Activated T-helper 1 cell treated with Interleukin-2 at 50 U/mL for 16 hours (primary cell): ENCODE data around the gene TCP11L2.
"Not testable (repeated sequence)": the region's sequence is repeated elsewhere in the genome, so short reads cannot be mapped to it uniquely, and the experiment has no call there.

ENCODE experiments used
- DNase-seq: peaks from one replicate; pipeline ENCODE4 v3.0.0-alpha.2; 2020; ENCODE audit warnings: low read depth

Gene TCP11L2

DNA sequence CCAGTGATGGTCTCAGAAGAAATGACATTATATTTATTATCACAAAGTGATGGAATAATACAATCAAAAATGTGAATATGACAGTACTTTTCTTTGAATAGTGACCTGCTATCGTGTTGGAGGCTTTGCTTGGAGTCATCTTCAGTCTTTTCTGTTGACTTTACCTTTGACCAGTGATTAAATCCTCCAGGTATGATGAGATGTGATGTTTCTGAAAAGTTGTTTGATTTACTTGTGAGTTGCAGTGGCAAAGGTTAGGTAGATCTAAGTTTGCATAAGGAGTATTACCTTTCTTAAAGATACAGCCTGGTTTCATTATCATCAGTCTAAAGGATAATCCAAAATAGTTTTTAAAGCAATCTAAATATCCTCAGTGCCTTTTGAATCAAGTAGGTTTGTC, 4.6 kb downstream of the TCP11L2 start:
- no peak for DNase-seq

DNA sequence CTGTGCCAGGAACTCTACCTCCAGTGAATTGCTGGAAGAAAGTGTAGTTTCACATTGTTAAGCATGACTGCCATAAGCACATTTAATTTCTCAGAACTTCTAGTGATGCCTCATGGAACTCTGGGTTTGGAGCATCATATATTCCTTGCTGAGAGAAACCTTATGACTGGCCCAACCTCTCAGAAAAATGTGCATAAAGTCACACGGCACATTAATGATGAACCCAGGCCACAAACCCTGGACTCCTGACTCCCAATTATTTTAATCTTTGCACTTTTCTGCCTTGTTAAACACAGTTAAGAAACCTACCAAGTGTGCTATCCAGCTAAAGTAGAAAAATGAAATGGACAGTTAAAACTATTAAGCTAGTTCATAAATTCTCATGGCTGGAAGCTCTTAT, 5.6 kb downstream of the TCP11L2 start:
- DNase-seq = no peak

DNA sequence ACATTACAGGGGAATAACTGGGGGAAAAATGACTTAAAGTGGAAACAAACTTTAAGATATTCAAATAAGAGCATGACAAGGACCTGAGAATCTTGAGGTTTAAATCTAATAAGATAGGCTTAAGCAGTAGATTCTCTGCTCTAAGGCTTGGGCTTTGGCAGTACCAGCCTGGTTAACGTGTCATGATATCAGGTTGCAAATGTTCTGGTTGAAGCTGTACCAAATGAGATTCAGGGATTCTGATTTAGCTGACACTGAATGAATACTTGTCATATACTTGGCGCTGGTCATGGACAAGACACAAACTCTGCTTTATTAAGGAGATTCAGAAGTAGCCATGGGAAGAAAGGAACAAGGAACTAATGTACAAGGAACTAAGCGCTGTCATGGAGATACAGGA, 6.1 kb downstream of the TCP11L2 start:
- no peak for DNase-seq

DNA sequence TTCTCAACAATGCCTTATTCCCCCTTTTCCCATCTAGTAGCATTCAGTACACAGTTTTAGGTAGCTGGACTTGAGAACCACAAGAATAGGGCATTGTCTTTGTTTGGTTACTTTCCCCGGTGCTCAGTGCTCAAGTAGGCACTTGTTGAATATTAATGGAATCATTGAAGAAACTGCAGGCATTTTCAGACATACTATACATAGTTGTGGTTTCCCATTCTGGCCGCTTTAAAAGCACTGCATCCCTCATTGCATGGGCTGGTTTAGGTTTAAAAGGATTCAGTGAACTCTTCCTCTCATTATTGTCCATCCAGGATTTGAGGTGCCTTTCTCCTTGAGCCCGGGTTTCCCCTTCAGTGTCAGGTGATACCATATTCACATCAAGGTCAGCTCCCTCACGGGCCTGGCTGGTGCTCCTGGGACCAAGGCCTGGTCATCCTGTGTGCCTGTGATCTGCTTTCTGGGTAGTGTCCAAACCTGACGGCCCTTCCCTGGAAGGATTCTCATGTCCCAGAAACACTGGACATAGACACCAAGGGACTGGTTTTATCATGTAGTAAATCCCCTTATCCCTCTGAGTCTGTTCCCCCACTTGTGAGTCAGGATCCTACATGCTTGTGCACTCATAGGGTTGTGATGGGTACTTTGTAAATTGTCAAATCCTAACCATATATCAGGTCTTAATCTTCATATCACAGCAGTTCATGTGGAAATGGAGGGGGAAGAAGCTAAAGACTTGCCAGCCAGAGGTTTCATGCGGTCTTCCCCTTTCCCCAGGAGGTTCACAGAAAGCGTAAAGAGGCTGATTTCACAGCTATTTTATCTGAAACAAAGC, 7.4 kb downstream of the TCP11L2 start:
- DNase-seq = no peak

DNA sequence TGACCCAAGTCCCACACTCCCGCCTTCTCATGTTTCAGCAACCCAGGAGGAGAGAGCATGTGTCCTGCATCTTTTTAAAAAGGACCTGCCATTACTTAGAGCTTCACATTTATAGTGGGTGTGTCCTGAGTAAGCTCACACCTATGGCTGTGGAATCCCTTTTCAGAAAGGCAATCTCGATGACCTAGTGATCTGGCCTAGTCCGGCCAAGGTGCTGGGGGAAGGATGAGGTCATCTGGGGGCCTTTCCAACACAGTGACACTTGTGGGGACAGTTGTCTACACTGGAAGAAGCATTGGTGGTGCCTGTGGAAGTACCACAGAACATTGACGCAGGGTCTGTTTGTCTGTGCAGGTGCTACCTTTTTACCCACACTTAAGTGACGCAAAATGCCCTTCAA, 8.2 kb downstream of the TCP11L2 start:
- DNase-seq = no peak

DNA sequence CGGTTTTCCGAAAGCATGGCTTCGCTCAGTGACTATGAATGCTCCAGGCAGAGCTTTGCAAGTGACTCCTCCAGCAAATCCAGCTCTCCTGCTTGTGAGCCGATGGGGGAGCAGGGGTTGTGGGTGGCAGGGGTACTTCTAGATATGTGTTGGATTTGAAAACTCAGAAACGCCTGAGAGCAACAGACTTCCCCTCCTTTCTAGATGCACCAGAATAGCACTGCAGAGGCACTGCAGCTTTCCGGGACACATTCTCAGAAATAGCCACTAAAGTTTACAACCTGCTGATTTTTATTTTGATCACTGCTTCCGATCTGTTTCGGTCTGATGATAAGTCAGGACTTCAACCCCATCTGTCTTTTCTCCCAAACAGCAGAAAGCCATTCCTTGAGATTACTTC, 8.6 kb downstream of the TCP11L2 start:
- DNase-seq = no peak

DNA sequence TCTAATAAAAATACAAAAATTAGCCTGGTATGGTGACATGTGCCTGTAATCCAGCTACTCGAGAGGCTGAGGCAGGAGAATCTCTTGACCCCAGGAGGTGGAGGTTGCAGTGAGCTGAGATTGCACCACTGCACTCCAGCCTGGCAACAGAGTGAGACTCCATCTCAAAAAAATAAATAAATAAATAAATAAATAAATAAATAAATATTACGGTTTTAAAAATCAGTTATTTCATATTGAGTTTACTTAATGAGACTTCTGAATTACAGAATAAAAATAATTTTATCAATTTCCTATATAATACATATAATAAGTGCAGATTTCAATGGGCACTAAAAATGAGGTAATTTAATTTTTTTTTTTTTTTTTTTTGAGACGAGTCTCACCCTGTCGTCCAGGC, 10.9 kb downstream of the TCP11L2 start:
- not testable (repeated sequence) for DNase-seq

DNA sequence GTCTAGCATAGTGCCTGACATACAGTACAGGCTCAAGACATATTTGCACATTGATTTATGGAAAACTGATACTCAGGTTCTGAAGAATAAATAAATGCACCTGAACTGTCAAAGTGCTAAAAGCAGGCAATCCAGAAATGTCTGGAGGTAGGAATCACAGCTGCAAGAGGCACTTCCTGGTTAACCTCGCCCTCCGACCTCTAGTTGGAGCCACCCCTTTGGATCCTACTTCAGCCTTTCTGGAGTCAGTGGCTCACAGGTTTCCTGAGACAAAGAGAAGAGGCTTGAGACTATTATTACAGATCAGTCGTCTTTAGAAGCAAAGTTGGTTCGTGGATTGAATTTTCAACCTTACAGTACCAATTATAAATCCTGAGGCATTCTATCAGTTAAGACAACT, 13.0 kb downstream of the TCP11L2 start:
- no peak for DNase-seq

DNA sequence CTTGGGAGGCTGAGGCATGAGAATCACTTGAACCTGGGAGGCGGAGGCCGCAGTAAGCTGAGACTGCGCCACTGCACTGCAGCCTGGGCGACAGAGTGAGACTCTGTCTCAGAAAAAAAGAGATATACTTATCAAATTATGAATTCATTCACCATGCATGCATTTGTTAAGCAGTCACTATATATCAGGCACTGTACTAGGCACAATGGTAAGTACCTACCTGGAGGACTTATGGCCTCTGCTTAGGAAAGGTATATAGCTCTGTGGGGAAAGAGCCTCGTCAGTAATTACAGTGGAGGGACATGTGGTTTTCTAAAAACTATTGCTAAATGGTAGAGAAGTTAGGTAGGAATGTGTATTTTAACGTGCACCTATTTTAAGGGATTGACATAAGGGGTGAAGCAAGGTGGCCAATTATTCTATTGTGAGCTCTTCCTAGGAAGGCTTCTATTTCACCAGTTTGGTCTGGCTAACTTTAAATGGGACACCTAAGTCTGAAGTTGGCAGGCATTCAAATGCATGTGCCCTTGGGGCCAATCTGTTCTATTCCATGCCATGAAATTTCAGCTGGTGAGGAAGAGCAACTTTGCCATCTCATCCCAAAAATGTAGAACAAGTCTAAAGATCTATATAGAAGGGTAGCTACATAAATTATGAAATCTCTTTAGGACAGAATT, 15.0 kb downstream of the TCP11L2 start:
- DNase-seq = no peak

DNA sequence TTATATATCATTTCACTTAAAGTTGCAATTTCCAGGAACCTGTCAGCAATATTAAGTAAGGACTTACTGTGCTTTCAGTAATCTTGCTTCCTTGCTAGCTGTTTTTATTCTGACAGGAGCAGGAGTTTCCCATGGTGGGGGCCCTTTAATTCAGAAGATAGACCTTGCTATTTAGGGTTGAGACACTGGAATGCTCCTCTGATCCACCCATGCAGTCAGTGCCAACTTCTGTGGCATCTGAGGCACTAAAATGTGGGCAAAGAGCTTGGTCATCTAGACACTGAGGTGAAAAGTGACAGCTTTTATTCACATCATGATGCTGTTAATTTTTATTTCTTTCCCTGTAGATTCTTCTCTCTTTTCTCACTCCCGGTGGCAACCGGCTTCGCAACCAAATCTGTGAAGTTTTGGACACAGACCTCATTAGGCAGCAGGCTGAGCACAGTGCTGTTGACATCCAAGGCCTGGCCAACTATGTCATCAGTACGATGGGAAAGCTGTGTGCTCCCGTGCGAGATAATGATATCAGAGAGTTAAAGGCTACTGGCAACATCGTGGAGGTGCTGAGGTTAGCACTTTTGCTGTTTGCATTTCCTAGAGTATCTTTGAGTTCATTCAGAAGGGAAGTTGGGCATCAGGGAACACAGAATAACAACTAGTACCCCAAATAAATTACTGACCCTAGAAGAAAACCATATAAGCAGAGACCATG, 18.8 kb downstream of the TCP11L2 start:
- no peak for DNase-seq

DNA sequence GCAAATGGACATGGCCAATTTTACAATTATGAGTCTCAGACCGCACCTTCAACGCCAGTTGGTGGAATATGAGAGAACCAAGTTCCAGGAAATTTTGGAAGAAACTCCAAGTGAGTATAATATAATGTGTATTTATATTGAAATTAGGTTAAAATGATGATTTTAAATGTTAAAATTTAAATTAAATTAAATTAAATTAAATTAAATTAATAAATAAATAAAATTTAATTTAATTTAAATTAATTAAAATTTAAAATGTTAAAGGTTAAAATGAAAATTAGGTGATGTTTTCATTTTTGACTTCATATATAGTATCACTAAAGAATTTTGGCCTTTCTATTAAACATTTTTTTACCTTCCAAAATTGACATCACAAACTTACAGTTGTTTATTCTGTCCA, 21.0 kb downstream of the TCP11L2 start:
- no peak for DNase-seq

DNA sequence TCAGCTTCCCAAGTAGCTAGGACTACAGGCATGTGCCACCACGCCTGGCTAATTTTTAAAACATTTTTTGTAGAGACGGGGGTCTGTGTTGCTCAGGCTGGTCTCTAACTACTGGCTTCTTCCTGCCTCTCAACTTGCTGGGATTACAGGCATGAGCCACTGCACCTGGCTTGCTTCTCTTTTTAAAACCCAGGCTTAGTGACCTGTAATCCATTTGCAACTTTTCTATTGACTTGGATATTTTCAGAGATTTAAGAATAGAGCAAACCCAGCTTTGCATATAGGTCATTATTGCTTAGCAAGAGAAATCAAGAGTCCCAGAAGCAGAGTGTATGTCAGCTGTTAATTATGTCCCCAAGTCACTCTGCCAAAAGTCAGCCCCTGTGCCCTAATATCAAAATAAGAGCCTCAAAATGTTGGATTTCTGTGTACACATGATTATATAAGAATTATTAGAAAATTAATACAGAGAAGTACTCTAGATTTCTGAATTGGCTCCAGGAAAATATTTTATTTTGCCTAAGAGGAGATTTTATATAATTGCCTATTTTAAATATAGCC, 24.9 kb downstream of the TCP11L2 start:
- no peak for DNase-seq

DNA sequence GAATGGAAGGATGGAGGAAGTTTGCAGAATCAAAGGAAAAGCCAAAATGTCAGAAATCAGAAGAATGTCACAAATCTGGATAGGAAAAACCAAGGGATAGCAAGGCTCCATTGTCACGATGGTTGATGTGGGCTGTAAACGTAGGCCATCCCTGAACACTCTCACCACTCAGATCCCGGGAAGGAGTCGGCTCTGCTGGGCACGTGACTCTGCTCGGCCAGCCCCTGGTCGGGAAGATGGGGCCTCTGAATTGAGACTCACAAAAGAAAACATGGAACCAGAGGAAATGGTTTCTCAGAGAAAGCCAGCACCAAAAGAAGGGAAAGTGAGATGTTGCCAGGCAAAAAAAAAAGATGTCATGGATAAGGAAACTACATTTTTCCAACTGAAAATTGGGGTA, 26.2 kb downstream of the TCP11L2 start:
- no peak for DNase-seq

DNA sequence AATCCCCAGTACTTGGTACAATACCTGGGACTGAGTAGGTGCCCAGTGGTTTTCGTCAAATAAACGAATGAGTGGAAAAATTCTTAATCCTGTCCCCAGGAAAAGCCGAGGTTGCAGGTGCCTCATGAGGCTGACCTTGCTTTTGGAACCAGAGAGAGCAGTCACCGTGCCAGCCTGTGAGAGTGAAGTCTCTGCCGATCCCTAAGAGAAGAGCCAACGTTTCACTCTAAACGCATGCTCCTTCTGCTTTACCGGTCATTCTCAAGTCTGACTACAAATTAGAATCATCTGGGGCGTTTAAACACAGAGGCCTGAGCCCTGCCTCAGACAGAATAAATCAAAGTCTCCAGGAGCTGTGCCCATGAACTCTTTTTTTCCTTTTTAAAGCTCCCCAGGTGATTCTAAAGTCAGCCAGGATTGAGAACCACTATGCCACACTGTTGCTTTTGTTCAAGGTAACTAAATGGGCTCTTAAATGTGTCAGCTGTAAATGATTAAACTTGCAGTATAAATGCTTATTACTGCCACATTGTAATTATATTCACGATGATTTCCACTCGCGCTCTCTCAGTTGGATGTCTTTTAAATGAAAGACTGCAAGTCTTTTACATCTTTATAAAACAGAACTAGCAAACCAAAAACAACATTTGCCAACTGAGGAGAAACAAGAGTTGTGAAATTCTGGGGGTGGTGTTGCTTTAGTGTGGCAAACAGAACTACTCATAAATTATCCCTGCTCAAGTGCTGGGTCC, 26.9 kb downstream of the TCP11L2 start:
- DNase-seq = no peak

DNA sequence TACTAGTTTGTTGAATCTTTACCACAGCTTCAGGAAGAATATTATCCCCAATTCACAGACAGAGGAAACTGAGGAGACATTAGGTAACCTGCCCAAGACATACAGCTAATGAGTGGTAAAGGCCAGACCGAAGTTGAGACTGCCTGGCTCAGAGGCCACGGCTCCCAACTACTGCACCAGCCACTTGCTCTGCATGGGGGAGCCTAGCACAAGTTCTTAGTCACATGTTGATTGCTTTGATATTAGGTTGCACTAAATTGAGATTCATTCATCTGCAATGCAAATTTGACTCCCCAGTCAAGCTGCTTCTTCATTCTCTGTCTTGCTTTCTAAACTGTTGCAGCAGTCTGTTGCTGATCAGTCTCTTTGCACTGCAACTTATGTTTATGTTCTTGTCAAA, 29.1 kb downstream of the TCP11L2 start:
- no peak for DNase-seq

DNA sequence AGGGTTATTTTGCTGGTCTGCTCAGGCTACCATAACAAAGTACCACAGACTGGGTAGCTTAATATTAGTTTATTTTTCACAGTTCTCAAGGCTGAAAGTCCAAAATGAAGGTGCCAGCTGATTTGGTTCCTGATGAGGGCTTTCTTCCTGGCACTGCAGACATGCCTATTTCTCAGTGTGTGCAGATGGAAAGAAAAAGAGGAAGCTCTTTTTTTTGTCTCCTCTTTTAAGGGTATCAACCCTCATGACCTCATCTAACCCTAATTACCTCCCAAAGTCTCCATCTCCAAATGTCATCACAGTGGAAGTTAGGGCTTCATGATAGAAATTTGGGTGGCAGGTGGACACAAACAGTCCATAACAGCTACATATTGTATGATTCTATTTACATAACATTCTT, 30.0 kb downstream of the TCP11L2 start:
- DNase-seq = no peak

DNA sequence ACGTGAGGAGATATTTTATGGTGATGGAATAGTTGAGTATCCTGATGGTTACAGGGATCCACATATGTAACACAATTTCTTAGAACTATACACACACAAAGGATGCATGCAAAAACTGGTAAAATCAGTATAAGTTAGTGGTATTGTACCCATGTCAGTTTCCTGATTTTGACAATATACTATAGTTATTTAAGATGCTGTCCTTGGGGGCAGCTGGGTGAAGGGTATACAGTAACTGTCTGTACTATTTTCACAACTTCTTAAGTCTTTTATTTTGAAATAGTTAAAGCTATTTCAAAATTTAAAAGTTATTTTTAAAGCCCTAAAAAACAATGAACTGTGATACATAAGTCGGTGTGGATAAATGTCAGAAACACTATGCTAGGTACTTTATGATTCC, 30.5 kb downstream of the TCP11L2 start:
- DNase-seq = no peak

DNA sequence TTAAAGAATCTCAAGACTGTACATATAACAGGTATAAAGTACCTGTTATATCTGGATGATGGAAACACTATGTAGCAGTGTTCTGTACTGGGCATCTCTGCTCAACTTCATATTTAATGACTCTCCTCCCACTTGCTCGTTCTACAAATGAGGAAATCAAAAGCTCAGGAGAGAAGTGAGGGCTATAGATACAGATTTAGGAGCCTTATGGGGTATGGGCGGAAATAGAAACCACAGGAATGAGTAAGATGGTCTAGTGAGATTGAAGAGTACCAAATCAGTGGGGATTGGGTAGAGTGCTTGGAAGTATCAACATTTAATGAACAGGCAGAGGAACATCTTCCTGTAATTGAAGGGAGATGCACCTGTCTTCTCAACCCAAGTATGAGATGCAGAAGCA, 31.2 kb downstream of the TCP11L2 start:
- no peak for DNase-seq

DNA sequence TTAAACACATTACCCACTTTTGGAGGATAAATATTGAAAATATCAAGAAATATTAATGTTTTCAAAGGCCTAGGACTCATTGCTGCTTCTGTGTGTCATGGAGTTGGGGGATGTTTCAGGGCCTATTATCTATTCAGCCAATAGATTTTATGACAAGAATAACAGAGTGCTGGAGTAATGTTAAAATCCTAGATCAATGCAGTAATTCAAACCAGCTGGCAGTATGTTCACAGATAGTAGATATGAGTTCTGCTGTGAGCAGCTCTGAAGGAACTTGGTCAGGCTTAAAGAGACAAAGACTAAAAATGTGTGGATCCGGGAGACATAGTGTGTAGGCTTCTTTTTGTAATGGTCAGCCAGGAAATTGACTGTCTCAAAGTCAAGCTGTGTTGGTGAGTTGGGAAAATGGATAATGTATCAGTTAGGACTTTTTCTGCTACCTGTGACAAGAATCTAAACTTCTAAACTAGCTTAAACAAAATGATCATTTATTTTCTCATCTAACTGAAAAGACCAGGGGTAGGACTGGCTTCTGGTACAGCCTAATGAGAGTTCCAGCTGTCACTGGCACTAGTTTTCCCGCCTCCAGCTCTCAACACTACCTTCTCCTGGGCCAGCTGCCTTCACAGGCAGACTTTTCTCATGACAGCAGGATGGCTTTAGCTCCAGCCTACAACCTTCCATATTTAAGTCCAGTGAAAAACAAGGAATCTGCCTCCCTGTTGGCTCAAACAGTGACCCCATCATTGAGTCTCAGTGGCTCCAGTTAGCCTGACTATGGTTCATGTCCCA, 38.7 kb downstream of the TCP11L2 start:
- DNase-seq = no peak

DNA sequence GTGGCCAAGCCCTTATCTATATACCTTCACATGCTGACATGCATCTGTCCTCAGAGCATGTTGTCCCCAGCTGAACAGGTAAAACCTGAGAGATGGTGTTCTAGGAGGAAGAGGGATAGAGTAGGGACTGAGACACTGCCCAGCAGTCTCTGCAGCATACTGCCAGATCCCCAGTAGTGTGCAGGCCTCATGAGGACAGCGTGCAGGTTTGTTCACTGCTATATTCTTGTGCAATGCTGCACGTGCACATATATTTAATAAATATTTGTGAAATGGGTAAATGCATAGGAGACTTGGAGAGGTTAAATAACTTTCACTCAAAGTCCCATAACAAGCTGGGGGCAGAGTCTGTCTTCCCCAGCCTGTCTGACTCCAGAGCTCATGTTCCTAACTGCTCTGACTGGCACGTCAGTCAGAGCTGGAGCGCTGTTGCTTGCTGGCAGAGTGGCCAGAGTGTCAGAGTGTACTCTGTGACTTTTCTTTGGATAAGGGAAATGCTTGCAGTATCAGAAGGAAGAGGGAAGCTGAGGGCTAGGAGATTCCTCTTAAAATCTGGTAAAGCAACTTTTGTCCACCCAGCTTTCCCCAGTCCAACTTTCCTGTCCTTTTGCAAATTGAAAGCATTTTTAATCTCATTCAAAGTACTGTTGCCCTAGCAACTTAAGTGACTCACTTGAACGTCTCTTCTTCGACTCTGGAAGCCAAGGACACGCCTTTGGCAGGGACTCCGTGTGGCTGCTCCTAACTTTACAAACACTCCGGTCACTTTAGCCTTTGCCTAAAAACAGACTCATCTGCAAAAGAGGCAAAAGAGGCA, 40.1 kb downstream of the TCP11L2 start:
- no peak for DNase-seq

DNA sequence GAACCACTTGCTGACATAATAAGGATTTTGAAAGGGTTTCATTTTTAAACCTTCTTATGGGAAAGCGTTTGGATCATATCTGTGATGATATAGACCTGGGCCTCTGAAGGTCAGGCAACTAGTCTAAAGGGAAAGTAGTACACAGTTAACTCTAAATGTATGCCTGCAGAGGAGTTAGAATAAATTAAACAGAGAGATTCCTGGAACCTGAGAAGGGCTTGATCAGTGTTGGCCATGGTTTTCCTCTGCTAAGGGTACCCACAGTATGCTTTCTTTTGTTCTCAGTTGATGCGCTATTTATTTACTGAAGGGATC, 40.6 kb downstream of the TCP11L2 start:
- no peak for DNase-seq
